GM21529 (cell line): ENCODE measurements around the gene ANAPC2.
A peak's percentile ranks its signal among the peaks of the same experiment; 100 is the strongest.

Experiments
- ATAC-seq: cut with Tn5 transposase; IDR thresholded peaks from one replicate; pipeline ENCODE4 v1.9.1; 2021; ENCODE audit not compliant: unreplicated experiment

Gene ANAPC2

DNA sequence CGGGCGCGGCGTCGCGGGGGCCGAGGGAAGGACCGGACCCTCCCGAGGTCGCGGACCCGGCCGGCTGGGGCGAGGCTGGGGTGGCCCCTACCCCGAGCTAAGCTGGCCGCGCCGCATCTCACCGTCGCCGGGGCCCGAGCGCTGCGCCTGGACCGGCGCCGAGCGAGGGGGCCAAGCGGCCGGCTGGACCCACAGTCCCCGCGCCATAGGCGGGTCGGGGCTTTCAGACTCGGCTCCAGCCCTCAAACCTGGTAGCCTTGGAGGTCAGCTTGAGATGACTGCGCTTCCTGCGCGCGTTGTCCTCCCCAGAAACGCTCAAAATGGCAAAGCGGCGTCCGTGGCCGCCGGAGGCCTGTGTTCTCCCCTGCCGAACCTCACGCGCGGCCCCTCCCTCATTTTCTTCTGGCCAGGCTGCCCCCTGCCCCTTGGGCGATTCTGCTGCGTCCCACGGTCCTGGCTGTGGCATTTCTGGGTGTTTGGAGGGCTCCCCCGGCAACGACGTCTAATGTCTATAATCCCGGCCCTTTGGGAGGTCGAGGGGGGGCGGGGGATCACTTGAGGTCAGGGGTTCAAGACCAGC is 58.1 kb downstream of the ANAPC2 start:
- ATAC-seq, result peak; percentile 15

DNA sequence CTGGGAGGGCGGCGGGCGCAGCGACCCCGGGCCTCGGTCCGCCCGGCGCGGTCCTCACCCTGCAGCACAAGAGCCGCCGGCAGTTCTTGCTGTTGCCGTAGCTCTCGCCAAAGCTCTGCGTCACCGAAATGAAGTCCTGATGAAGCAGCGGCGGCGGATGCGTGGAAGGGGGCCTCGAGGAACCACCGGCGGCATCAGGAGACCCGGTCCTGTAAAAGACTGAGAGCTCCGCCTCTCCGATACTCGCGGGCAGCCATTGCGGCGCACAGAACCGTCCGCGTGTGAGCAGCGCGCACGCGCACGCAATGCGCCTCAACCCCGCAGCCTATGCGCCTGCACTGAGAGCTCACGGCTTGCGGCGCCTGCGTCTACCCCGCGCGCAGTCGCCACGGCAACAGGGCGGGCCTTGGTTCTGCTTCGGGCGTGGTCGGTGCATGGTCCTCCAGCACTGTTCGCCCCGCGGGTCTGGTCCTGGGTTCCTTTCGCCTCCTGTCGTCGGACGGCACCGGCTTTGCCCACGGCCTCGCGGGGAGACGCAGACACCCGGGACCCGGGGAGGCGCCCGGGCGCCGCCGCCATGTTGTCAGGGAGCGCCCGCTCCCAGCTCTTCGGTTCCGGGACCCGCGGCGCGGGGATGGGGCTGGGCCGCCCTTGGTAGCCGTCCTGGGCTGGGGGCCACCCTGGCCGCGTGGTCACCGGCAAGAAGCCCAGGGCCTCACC is 58.7 kb downstream of the ANAPC2 start:
- ATAC-seq, result peak; percentile 79

DNA sequence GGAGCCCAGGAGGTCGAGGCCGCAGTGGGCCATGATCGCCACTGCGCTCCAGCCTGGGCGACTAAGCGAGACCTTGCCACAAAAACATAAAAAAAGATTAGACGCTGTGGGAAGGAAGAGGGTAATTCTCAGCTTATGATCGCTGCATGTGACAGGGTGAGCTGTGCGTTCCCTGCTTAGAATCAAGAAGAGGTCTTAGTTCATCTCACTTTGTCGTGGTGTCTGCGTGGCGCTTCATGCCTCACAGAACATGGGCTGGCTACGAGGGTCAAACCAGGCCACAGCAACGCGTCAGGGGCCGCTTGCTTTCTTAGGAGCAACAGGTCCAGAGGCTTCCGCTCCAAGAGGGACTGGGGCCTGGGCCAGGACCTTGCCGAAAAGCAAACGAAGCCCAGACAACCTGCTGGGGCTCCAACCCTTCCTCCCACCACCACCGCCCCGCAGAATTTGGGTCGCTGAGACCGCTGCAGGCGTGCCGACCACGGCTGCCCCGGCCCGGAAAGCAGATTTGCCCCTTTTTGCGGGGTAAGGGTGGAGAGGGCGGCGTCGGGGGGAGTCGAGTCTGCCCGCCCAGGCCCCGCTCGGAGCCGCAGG is 59.4 kb downstream of the ANAPC2 start:
- ATAC-seq, result peak; percentile 14

DNA sequence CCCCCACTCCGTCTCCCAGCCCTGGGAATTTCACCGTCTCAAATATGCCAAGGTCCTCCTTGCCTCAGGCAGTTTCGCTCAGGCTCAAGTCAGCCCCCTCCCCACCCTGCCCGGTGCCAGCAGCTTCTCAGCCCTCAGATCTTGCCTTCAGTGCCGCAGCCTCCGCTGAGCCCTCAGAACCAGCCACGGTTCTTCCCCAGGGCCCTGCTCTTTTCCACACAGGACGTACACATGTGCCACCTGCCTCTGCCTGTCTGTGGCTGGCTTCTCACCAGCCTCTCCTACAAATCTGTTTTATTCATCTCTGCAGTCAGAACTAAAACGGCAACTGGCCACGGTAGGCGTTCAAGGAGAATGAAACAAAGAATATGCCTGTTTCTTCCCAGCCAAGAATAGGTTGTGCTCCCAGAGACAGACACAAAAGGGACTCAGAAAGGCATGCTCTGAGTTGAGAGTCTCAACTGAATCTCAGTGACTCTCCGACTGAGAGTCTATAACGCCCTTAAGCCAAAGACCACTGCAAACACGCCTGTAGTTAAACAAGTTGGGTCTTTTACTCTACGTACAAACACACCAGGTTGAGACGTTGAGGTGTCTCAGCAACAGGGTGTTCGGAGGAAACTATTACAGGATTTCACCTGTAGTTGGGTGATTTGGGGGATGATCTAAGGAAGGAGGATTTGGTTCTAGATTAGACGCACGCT is 60.0 kb downstream of the ANAPC2 start:
- no peak for ATAC-seq

DNA sequence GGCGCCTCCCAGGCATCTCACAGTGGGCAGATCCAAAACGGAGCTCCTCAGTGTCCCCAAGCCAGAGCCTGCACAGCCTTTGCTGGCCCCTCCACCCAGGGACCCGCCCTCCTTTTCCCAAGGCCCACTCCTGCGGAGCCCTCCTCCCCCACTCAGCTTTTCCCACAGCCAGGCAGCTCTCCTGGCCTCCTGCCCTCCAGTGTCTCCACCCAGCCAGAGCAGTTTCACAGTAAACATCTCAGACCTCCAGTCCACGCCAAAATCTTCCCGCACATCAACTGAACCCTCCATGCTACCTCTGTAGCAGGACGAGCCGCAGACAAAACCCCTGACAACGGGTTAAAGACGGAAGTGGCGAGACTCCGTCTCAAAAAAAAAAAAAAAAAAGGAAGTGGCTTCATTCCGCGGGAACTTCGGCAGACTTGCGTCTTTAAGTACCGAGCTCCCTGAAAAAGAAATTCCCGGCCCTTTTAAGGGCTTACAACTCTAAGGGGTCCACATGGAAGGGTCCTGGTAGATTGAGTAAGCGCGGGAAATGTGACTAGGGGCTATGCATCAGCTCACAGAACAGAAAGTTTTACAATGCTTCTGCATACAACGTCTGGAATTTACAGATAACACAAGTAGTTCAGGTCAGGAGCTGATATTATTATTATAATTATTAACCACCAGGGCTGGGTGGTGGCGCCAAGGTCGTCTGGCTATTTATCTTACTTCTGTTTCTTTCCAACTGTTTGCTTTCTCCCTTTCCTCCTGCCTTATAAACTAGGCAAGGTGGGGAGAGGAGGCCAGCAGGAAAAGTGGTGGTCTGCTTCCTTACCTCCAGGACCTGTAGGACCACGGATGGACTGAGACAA is 60.8 kb downstream of the ANAPC2 start:
- no peak for ATAC-seq

DNA sequence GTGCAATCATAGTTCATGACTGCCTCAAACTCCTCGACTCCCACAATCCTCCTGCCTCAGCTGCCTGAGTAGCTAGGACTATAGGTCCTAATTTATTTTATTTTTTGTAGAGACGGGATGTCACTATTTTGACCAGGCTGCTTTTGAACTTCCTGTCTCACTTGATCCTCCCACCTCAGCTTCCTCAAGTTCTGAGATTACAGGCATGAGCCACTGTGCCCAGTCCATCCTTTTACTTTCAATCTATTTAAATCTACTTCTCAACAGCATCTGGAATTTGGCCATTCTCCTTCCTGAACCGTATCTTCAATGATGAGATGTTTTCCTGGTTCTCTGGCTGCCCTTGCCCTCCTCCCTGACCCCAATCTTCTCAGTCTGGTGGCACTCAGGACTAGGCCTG is 61.6 kb downstream of the ANAPC2 start:
- no peak for ATAC-seq
